ENCODE measurements around the gene PDE4B.

- TF ChIP-seq POLR2AphosphoS5 (IDR thresholded peaks at IDR 0.05) (no peak), POLR2A (IDR thresholded peaks at IDR 0.05) (no peak)
- TF ChIP-seq, protein P1, sequence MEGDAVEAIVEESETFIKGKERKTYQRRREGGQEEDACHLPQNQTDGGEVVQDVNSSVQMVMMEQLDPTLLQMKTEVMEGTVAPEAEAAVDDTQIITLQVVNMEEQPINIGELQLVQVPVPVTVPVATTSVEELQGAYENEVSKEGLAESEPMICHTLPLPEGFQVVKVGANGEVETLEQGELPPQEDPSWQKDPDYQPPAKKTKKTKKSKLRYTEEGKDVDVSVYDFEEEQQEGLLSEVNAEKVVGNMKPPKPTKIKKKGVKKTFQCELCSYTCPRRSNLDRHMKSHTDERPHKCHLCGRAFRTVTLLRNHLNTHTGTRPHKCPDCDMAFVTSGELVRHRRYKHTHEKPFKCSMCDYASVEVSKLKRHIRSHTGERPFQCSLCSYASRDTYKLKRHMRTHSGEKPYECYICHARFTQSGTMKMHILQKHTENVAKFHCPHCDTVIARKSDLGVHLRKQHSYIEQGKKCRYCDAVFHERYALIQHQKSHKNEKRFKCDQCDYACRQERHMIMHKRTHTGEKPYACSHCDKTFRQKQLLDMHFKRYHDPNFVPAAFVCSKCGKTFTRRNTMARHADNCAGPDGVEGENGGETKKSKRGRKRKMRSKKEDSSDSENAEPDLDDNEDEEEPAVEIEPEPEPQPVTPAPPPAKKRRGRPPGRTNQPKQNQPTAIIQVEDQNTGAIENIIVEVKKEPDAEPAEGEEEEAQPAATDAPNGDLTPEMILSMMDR (IDR thresholded peaks at IDR 0.05) = no peak
These were observed 495.4 kb downstream of the PDE4B start for GRCh38 chr1:66288048-66288447.
